Left forelimb (tissue), 1 donor: ENCODE data around the gene CCDC8.

ENCODE experiments used
- DNase-seq: peaks from one replicate; pipeline ENCODE4 v3.0.0-alpha.2; 2018; ENCODE audit warnings: low spot score

The CCDC8 gene

DNA sequence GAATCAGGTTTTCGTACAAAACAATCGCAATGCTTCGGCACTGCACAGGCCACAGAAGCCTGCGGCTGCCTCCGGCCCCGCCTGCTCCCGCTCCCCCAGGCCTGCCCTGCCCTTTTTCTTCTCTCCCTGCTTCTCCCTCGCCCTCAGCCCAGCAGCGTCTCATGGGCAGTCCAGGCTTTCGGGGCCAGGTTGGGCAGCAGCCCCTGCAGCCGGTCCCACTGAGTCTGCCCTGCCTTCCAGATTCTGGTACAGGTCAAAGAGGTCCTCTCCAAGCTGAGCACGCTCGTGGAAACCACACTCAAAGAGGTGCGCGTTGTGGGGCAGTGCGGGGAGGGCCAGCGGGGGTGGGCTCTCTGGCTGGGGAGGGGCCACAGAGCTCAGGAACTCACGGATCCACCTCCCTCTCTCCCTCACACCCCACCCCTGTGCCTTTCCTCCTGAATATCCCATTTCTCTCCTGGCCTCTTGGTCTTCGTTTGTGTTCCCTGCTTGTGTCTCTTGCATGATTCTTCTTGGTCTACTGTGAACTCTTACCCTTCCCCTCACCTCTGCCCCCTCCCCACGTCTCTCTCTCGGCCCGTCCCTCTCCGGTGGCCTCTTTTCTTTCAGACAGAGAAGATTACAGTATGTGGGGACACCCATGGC lies 30.1 kb downstream of the CCDC8 start:
- DNase-seq: peak; percentile 54

GRCh38 chr19:46381756-46382345 lies 31.5 kb downstream of the CCDC8 start:
- peak; percentile 60 for DNase-seq

DNA sequence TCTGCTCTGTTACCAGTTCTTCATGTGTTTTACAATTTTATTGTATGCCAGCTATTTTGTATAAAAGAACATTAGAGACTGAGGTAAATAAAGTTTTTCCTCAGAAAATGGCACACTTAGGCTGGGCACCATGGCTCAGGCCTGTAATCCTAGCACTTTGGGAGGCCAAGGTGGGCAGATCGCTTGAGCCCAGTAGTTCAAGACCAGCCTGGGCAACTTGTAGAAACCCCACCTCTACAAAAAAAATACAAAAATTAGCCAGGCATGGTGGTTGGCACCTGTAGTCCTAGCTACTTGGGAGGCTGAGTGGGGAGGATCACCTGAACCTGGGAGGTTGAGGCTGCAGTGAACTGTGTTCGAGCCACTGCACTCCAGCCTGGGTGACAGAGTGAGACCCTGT lies 32.0 kb downstream of the CCDC8 start:
- DNase-seq: peak; percentile 37

DNA sequence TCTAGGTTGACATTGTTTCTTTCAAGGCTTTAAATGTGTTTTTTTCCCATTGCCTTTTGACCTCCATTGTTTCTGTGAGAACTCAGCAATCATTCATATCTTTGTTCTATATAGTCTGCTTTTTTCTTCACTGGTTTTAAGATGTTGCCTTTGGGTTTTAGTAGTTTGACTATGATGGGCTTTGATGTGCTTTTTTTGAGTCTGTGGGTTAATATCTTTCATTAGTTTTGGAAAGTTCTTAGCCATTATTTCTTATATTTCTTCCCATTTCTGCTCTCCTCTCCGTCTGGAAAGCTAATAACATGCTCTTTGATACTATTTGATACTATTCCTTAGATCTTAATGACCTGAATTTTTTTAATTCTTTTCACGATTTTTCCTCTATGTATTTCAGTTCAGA lies 32.7 kb downstream of the CCDC8 start:
- DNase-seq: no peak

GRCh38 chr19:46378268-46378667 lies 35.1 kb downstream of the CCDC8 start:
- no peak for DNase-seq

DNA sequence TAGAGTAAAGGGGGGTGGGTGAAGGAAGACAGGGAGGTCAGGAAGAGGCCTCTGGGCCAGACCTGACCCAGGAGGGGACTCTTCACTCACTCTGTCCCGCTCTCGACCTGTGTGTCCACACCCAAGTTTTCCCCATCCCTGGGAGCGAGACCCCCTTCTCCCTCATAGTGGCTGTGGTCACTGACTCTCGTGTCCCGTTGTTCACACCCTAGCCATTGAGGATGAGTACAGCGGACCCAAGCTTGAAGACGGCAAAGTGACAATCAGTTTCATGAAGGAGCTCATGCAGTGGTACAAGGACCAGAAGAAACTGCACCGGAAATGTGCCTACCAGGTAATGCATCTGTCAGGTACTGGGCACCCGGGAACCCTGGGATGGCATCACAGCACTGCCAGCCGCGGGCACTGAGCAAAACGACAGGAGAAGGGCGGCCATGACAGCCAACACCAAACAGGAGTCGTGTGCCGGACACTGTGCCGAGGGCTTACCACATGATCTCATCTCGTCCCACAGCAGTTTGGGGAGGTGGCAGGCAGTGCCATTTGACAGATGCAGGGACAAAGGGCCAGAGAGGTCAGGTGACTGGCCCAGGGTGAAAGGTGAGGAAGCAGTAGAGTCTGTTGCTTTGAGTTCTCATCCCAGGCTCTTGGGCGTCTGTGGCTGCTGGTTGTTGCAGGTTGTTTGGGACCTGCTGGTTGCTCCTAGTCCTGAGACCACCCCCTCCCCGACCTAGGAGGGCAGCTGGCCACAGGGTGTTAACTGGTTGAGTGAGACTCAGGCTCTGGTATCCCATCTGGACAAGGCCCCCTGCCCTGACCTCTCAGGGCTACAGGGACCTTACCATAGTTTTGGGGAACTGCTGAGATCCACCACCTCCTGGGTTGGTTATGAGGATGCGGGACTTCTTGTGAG lies 36.9 kb downstream of the CCDC8 start:
- peak; percentile 55 for DNase-seq

DNA sequence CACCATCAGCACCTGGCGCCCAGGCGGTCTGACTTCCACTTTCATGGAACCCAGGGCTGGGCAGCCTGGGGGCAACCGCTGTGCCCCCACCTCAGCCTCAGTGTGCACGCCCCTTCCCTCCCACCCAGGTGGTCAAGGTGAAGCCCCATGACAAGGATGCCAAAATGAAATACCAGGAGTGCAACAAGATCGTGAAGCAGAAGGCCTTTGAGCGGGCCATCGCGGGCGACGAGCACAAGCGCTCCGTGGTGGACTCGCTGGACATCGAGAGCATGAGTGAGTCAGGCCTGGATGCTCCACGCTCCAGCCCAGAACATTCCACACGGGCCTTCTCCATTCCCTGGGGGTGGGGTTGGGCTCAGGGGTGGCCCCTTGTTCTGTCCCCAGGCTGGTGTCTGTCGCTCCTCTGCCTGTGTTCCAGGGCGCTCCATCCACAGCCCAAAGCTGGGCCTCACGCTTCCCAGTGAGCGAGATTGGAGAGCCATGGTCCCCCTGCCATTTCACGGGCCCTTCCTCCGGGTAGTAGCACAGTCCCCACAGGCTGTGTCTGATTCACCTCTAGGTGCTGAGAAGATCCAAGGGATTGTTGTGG lies 37.8 kb downstream of the CCDC8 start:
- peak; percentile 60 for DNase-seq

GRCh38 chr19:46374536-46375475 lies 38.6 kb downstream of the CCDC8 start:
- peak; percentile 59 for DNase-seq

DNA sequence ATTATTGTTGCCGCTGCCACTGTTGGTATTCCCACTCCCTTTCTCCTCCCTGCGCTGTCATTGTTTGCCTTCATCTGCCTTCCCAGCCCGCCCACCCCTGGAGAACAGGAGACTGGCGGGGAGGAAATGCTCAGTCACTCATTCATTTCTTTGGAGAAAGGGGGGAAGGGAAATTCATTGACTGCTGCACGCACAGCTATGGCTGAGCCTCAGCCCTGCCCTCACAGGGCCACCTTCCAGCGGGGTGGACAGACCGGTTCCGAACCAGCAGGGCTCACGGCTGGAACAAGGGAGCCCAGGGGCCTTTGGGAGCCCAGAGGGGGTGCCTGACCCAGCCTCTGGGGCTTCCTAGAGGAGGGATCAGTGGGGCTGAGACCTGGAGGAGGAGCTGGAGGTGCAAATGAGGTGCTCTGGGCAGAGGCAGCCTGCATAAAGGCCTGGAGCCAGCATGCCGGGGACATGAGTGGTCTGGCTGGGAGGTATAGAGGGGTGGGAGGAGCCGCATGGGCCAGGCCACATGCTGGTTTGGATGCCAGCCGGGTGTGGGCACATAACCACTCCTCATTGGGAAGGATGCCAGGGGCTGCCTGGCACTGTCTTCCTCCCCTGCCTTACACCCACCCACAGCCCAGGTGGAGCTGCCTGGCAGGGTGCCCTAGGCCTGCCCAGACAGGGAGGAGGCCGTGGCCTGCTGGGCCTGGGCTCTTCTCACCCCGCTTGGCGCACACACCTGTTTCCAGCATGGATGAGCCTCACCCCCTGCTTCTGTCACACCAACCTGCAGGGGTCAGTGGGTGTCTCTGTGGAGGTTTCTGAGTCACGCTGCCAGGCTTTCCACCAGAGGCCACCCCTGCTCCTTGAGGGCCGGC lies 39.6 kb downstream of the CCDC8 start:
- peak; percentile 72 for DNase-seq

DNA sequence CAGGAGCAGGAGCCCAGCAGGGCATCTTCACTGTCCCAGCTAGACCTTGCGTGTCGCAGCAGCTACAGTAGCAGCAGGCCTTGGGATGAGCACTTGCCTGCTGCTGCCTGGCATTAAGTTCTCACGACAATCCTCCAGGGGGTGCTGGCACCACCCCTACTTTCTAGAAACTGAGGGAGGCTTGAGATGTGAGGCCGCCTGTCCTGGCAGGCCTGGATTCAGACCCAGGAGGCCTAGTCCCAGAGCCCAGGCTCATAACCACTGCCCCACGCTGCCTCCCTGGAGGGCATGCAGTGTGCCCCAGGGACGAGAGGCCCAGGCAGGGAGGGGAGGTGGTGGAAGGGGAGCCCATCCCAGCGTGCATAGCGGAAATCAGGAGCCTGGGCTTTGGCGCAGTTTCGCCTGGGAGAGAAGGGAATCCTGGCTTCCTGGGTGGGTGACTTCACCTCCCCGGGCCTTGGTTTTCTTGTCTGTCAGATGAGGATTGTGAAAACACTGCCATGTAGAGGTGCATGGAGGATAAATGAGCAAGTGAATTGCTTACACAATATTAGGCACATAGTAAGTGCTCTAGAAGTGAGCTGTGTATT lies 40.4 kb downstream of the CCDC8 start:
- DNase-seq: peak; percentile 58

GRCh38 chr19:46371371-46371901 lies 41.9 kb downstream of the CCDC8 start:
- DNase-seq: peak; percentile 60

GRCh38 chr19:46369817-46370216 lies 43.5 kb downstream of the CCDC8 start:
- no peak for DNase-seq

DNA sequence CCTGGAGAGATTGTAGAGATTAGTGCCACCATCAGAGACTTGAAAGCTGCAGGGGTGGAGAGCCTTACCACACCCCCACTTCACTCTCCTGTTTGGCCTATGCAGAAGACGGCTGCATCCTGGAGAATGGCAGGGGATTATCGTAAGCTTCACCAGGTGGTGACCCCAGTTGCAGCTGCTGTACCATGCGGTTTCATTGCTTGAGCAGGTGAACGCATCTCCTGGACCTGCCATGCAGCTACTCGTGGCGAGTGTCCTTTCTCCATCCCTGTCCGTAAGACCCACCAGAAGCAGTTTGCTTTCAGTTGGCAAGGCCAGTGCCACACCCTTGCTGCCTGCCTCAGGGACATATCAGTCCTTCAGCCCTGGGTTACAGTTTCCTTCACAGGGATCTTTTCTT lies 45.2 kb downstream of the CCDC8 start:
- no peak for DNase-seq

DNA sequence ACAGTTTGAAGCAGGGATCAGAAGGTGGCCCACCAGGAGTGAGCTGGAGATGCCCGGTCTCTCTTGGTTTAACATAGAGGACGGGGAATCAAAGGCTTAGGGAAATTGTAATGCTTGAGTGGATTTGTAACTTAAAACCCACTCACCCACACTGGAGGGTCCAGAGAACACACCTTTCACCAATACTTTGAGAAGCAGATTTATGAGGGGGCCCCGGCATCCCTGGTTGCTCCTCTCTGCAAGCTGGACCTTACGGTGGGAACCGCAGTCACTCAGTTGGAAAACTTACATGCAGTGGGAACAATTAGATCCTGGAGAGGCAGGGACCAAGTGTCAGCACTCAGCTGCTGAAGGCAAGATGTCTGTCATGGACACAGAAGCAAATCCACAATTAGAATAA lies 45.9 kb downstream of the CCDC8 start:
- DNase-seq: peak; percentile 22

- peak; percentile 31 for DNase-seq
Measured at GRCh38 chr19:46366620-46367292, 46.6 kb downstream of the CCDC8 start.

GRCh38 chr19:46365561-46365960 lies 47.8 kb downstream of the CCDC8 start:
- DNase-seq: peak; percentile 22

GRCh38 chr19:46364359-46364758 lies 49.0 kb downstream of the CCDC8 start:
- DNase-seq: no peak

GRCh38 chr19:46361915-46362314 lies 51.4 kb downstream of the CCDC8 start:
- DNase-seq: no peak
